Lower leg skin (tissue), 3 donors: ENCODE data around the gene UBR7.

ENCODE experiments used
- CTCF ChIP-seq, 3 donors: fragments of 450-650 bp; IDR thresholded peaks; one replicate each; pipeline ENCODE4 v1.5.1; 2016; ENCODE audit warnings: antibody characterized with exemption in 3 of 3, mild to moderate bottlenecking in 3 of 3, moderate library complexity in 2 of 3
- POLR2A ChIP-seq, 2 donors: fragments of 450-650 bp; IDR thresholded peaks; one replicate each; pipeline ENCODE4 v1.6.1; 2016 to 2017; ENCODE audit warnings: antibody characterized with exemption in 2 of 2, mild to moderate bottlenecking in 1 of 2, moderate library complexity in 1 of 2

- TF ChIP-seq CTCF (IDR thresholded peaks at IDR 0.05) (no peak), POLR2A (IDR thresholded peaks at IDR 0.05) (no peak)
Observed at GRCh38 chr14:93220509-93220908, 13.5 kb downstream of the UBR7 start.
